ENCODE measurements around the gene GSC2.

GSC2 gene

DNA sequence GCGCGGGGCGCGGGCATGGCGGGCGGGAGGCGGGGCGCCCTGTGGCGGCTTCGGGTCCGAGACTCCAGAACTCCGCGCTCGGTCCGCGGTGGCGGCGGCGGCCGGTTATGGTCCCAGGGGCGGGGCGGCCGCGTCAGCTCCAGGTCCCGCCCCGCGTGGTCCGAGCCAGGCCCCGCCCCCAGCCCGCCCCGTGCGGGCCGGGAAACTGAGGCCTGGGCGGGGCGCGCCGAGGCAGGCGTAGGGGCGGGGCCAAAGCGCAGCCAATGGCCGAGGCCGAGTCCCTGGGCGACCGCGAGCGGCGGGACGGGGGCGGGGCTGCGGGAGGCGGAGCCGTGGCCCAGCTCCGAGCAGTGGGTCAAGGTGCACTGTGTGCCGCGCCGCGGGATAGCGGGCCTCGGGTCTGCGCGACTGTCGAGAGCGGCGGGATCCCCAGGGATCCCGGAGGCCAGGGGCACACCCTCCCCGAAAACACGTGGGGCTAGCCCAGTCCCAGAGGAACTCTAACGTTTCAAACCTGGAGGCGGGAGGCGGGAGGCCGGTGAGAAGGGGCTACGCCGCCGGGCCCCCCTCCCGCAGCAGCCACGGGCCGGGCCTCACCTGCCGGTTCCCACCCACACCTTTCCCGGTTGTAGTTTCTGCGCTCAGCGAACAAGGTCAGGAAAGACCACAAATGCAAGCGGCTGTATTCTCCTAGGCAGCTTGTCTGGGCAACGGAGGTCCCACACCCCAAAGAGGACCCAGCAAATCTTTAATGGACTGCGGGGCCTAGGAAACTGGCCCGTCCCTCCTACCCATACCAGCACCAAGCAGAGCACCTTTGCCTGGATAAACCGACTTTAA lies 28.8 kb upstream of the GSC2 start, which contains the start of gene SLC25A1:
TSS of gene SLC25A1 (minus strand) at position 80 of the 840 bp plus-strand sequence. CDS start at position 17, 63 bp downstream.
- H3K27ac ChIP-seq: peak within 1 kb of the TSS; percentile 79
- peak; percentile 6 for DNase-seq (ENCODE audit: low read depth, low spot score)

DNA sequence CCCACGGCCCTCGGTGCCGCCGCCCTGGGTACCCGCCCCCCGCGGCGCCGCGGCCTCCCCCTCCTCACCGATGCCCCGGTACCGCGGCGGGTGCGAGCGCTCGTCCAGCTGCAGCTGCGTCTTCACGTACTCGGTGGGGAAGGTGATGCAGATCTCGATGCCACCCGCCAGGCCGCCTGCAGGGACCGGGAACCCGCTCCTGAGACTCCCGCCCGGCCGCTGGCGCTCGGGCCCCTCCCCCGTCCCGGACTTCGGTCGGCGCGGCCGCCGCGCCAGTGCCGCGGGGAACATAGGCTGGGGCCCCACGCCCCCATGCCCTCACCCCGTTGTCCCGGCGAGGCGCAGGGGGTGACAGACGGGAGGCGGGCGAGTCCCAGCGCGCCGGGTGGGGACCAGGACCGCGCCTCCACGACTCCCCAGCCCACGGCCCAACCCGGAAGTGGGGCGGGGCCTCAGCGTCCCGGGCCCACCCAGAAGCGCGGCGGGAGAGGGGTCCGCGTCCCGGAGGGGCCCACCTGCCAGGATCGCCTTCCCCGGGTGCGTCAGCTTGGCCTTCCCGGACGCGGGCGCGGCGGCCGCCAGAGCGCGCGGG lies 28.1 kb upstream of the GSC2 start:
- peak overlapping the region; percentile 79 for H3K27ac ChIP-seq
- no peak for DNase-seq (ENCODE audit: low read depth, low spot score)

DNA sequence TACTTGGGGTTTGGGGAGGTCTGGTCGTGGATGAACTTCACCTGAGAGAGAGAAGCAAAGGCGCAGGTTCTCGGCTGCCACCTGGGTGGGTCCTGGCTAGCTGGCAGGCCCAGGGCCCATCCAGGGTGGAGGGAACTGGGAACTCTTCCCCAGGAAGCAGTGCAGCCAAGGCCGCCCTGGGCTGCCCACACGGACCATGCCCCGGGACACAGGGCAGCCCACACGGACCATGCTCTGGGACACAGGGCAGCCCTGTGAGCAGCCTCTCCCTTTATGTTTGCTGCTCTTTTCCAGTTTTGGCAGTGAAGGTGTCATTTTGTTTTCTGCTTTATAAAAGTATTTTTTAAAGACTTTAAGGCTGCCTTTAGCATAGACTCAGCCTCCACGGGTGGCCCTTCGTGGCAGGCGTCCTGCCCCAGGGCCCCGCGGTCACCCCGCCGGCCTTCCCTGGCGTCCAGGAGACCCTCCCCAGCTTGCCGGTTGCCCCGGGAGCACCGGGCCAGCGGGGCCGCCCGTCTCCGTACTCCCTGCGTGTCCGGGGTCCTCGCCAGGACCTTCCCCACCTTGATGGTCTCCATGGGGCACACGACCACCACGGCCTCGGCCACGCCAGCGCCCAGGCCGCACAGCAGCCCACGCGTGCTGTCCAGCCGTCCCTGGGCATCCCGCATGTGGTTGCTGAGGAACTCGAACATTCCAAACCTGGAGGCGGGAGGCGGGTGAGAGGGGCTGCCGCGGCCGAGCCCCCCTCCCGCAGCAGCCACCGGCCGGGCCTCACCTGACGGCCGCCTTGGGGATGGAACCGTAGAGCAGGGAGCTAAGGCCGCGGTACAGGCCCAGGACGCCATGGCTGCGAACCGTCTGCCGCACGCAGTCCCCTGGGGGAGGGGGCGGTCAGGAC lies 27.3 kb upstream of the GSC2 start:
- no peak for DNase-seq (ENCODE audit: low read depth, low spot score)
- peak overlapping the region; percentile 79 for H3K27ac ChIP-seq

DNA sequence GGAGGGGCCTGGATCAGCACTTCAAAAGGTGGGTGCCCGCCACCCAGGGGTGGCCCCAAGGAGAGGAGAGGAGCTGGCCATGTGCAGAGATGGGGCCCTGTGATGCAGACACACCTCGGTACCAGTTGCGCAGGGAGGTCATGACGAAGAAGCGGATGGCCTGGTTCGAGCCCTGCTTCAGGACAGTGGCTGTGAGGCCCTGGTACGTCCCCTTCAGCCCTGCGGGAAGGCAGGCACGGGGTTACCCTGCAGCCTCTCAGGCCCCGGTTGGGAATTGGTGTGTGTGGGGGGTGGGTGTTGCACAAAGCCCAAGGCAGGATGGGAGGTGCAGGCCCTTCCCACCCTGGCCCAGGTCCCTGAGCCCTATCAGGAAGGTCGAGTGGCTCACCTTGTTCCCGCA lies 26.6 kb upstream of the GSC2 start:
- no peak for DNase-seq (ENCODE audit: low read depth, low spot score)
- no peak overlapping the region for H3K27ac ChIP-seq

DNA sequence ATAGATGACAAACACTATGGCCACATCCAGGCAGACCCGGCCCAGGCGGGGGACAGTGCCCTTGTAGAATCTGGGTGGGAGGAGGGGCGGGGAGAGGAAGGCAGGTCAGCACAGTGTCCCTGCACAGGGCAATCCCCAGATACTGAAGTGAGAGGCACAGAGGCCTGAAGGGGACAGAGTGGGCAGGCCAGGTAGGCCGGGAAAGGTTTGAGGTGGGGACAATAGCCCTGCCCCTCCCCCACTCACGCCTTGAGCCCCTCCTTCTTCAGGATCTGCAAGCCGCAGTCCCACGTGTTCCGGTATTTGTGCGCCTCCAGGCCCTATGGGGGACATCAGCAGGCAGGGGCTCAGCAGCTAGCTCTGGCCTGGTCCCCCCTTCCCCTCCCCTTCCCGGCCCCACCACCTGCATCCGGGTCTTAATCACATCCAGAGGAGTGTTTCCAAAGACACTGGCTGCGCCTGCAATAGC lies 26.1 kb upstream of the GSC2 start:
- DNase-seq (ENCODE audit: low read depth, low spot score): no peak
- H3K27ac ChIP-seq: no peak overlapping the region

DNA sequence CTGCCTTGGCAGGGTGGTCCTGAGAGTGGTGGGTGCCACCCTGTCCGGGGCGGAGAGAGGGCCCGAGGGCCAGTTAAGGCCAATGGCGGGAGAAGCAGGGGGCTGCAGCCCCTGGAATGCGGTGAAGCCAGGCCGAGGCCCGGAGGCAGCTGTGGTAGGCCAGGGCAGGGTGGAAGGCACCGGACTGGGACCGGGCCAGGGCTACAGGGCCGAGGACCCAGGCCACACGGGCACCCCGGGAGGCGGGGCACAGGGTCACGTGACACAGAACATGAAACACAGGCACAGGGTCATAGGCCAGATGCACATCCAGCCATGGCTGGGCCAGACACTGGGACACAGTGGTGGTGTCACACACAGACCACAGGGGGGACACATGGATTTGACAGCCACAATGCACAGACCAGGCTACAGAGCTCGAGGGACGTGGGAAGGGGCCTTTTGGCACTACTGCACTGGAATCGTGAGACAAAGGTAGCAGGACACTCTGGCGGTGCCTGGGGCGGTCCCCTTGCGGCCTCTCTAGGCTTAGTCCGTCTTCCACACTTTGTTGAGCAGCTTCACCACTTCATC lies 25.6 kb upstream of the GSC2 start:
- peak overlapping the region; percentile 59 for H3K27ac ChIP-seq

DNA sequence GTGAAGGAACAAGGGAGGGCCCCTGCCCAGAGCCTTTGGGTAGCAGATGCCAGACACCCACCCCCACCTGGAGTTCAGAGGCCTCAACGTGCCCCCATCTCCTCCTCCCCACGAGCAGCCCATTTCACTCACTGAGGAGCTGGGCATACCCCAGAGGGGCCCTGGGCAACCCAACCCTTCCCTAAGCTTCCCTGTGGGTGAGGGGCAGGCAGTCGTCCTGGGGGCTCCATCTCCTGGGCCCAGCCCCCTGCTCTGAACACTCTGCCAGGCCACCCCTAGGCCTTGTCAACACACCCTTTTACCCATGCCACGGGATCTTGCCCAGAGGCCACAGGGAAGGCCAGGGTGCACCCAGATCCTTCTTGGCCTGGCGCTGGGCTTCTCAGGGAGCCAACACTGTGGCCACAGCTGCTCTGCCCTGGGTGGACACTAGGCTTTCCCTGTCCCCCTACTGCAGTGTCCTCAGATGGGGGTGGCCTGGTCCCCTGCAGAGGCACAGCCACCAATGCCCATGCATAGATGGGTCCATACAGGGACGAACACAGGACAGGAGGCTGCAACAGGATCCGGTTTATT lies 25.0 kb upstream of the GSC2 start:
- no peak for DNase-seq (ENCODE audit: low read depth, low spot score)
- H3K27ac ChIP-seq: peak overlapping the region; percentile 59

More for the DNA sequence above, 25.6 kb upstream of the GSC2 start:
- no peak for DNase-seq (ENCODE audit: low read depth, low spot score)

DNA sequence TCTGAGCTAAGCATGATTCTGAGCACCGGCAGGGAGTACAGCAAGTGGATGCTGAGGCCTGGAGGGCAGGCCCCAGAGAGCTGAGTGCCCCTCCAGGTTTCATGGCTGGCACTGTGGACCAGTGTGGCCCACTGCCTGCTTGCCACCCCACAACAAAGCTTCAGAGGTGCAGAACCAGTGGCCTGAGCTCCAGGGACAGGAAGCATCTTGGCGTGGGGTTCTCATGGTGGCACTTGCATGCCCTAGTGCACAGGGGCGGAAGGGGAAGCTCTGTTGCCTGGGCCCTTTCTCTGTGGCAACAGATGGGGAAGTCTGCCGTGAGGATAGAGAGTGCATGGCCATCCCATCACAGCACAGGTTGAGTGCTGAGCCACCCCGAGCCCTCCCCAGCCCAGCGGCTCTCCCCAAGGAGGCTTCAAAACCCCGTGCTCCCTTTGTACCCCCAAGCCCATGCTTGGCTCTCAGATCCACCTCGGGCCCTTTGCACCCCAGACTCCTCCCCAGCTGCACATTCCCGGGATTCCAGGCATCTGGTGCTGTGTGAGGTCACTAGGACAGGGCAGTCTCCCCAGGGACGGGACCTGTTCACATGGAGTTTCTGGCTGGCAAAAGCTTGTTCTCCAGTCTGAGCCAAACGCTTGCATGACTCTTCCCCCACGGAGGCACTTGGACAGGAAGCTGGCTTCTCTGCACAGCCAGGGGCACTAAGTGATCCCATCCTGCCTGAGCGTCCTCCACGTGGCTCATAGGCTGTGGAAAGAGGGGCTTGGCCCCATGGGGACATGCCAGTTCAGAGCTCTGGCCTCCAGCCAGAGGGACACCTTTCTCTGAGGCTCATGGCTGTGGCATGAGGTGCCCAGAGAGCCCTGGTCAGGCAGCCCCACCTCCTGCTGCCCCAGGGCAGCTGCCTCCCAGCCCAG lies 24.3 kb upstream of the GSC2 start:
- DNase-seq (ENCODE audit: low read depth, low spot score): no peak
- peak overlapping the region; percentile 59 for H3K27ac ChIP-seq

DNA sequence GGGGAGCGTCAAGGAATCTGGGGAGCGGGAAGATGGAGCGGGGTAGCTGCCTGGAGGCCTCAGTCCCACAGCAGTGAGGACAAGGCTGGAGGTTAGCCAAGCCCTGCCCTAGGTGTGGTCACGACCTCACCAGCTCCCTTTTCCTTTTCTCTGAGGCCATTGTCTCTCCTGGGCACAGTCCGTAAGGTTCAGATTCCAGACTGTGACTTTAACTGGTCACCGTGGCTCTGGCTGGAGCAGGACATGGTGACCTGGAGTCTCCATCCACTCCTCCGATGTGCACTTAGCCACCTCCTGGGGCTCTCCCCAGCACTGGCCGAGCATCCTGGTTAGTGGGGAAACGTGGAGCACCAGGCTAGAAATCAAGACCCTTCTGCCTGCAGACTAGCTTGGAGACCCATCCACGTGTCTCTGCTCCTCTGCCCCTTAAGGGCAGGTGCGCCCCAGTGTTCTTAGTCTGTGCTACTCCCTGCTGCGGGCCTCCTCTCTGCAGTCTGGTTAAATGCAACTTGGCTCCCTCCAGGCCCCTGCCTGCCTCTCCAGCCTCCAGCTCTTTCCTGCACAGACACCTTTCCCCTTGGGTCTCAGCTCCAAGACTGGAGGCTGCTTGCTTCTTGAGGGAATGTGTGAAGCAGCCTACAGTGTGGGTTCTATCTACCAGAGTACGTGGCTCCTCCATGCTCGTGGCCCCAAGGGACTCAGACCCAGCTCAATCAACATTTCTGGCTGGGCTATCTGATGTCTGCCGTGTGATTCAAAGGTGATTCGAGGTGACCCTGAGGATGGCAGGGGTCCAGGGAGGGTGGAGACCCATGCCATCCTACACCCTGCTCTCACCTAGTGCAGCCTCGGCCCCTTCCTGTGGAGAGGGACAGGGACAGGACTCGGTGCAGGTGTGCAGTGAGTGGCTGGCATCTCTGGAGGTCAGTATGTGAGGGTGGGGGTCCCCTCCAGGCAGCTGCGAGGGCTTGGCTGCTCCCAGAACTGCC lies 23.2 kb upstream of the GSC2 start:
- H3K27ac ChIP-seq: peak overlapping the region; percentile 59

DNA sequence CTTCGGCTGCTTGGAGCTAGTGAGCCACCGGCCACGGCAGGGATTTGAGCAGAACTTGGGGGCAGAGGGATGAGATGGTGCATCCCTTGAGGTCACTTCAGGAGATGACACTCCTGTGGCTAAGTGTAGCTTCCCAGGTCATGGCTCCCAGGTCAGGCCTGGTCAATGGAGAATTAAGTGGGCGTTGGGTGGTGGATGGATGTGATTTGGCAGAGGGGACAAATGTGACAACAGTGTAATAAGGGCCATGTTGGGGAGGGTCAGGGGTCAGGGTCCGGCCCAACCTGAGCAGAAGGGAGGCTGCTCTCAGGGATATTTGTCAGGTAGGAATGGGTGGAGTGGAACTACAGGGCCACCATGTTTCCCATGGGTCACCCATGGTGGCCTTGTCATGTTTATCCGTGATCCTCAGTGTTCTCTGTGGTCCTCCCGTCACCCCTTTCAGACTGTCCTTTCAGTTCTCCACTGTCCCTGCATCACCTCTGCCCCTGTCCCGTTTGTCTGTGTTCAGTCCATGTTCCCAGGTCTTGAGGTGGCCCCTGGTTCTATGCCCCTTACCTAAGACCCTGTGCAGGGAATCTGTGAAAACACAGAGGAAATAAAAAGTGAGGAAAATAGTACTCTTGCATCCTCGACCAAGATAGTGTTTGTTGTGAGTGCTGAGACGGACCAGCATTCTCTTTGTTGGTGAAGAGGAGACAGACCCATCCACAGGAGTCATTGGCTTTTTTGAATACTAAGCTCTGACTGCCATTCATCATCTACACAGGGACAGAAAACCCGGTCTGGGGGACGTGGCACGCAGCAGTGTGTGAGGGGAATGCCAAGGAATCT lies 22.3 kb upstream of the GSC2 start:
- peak overlapping the region; percentile 68 for H3K27ac ChIP-seq
- DNase-seq (ENCODE audit: low read depth, low spot score): no peak

More for the DNA sequence above, 23.2 kb upstream of the GSC2 start:
- DNase-seq (ENCODE audit: low read depth, low spot score): no peak

DNA sequence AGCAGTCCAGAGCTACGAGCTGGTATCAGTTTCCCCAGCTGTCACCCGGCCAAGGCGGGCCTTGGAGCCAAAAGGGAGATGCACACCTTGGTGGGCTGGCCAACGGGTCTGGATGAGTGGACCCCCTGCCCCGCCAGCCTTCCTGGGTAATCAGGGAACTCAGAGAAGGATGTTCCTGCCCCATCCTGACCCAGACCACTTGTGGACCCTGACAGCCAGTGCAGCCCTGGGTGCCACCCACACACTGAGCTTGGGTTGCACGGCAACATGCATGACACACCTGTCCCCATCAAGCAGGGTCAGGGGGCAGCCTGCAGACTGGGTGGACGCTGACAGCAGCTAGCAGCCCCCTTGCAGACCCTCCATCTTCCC lies 19.8 kb upstream of the GSC2 start:
- H3K27ac ChIP-seq: no peak overlapping the region

DNA sequence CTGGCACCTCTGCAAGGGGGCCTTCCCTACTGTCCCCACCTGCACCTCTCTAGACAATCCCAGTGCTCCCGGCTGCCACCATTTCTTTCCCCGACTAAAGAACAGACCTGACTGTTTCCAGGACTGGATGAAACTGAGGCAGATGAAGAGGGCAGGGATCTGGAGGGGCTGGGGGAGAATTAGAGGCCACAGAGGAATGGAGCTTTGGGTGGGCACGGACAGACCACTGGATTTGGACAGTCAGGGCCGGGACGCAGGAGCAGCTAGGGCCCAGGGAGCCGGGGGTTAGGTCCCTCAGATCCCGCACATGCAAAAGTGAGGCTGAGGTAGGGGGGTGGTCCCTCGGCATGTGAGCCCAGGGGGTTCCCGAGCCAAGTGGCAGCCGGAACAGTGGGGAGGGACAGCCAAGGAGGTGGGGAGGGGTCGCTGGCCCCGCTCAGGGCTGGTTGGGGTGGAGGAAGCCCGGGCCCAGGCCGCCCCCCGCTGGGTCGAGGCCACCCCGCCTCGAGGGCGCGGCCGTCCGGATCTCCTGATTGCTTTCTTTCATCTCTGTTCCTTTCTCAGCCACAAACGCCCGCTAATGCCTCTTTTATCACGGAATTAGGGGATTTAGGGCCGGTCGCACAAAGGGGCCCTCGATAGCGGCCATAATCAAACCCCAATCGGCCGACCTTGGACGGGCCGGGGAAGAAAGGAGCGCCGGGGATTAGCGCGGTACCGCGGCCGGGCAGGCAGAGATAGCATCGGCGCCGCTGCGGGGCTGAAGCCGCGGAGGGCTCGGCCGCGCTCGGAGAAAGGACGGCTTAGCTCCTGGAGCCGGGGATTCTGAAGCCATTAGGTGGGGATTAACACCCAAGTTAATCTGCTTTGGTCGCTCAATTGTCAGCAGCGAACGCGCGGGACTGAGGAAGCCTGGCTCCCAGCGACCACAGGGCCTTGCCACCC lies 19.2 kb upstream of the GSC2 start:
- no peak overlapping the region for H3K27ac ChIP-seq
- DNase-seq (ENCODE audit: low read depth, low spot score): no peak

More for the DNA sequence above, 19.8 kb upstream of the GSC2 start:
- no peak for DNase-seq (ENCODE audit: low read depth, low spot score)

DNA sequence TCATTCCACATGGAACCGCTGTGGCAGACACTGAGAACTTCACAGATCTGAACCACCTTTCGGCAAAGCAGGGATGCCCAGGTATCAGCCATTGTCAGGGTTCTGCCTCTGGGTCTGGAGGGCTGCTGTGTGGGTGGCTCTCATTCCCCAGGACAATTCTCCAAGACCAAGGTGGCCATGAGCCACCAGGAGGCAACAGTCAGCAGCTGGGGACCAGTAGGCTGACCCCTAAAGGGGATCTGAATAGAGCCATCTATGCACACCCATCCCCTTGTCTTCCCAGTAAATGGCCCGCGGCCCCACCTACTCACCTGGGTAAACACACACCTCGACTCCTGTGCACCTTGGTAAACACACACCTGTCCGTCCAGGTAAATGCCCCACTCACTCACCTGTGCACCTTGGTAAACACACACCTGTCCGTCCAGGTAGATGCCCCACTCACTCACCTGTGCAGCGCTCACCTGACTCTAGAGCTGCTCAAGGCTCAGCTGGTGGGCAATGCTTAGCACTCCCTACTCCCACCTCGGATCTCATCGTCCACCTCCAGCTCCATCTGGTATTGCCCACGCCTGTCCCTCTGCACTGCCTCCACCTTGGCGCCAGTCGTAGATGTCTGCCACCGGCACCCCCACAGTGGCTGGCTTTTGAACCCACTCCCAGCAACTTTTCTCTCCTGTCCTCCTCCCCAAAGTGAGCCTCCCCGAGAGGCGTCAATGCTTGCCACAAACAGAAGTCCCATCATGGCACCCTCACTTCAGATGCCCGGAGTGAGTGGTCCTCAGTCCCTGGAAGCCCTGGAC lies 18.2 kb upstream of the GSC2 start:
- DNase-seq (ENCODE audit: low read depth, low spot score): no peak
- H3K27ac ChIP-seq: no peak overlapping the region

DNA sequence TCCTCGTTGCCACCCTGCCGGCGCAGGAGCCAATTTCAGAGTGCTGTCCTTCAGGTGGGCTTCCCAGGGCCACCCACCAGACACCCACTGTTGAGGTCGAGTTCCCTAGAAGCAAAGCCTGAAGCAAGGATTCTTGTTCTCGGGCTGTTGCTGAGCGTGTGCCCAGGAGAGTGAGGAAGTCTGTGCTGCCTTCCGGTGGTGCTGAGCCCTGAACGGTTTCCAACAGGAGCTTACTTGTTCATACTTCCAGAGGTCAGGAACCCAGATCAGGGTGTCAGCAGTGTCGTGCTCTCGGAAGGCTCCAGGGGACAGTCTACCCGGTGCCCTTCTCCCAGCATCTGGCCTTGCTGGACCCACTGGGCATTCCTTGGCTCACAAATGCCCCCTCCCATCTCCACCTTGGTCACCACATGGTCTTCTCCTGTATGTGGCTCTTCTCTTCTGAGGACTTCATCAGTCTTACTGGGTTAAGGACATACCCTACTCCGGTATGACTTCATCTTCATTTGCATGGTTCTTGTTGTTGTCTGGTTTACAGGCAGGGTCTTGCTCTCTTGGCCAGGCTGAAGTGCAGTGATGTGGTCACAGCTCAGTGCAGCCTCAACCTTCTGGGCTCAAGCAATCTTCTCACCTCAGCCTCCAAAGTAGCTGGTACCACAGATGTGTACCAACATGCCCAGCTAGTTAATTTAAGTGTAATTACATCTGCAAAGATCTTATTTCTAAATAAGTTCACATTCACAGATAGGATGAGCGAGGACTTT lies 17.2 kb upstream of the GSC2 start:
- DNase-seq (ENCODE audit: low read depth, low spot score): no peak
- no peak overlapping the region for H3K27ac ChIP-seq
